ENCODE measurements around the gene OSCP1.

GRCh38 chr1:36447450-36447849 is 2.8 kb downstream of the OSCP1 start:
- TF ChIP-seq, protein P1, sequence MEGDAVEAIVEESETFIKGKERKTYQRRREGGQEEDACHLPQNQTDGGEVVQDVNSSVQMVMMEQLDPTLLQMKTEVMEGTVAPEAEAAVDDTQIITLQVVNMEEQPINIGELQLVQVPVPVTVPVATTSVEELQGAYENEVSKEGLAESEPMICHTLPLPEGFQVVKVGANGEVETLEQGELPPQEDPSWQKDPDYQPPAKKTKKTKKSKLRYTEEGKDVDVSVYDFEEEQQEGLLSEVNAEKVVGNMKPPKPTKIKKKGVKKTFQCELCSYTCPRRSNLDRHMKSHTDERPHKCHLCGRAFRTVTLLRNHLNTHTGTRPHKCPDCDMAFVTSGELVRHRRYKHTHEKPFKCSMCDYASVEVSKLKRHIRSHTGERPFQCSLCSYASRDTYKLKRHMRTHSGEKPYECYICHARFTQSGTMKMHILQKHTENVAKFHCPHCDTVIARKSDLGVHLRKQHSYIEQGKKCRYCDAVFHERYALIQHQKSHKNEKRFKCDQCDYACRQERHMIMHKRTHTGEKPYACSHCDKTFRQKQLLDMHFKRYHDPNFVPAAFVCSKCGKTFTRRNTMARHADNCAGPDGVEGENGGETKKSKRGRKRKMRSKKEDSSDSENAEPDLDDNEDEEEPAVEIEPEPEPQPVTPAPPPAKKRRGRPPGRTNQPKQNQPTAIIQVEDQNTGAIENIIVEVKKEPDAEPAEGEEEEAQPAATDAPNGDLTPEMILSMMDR (IDR thresholded peaks at IDR 0.05), result no peak
- TF ChIP-seq EP300 (IDR thresholded peaks at IDR 0.05) (no peak), POLR2AphosphoS5 (IDR thresholded peaks at IDR 0.05) (no peak)

Data from esophagus muscularis mucosa (tissue), 4 donors.